Activated CD4-positive, alpha-beta T cell treated with anti-CD3 and anti-CD28 coated beads, Interleukin-2, amount 10 ng/mL, durations not matched to agents 24 days and 14 days (primary cell): ENCODE data around the gene NFIC. TPM values are rescaled to one million over a fixed set of nuclear protein-coding genes. Genes with fewer than 3 reads are reported as not detected.
"Not testable (repeated sequence)": the region's sequence is repeated elsewhere in the genome, so short reads cannot be mapped to it uniquely, and the experiment has no call there.

ENCODE experiments used
- DNase-seq: peaks from one replicate; pipeline ENCODE4 v3.0.0; 2022
- H3K27ac Mint-ChIP-seq: one replicate; pipeline ENCODE4 v1.8.0; 2022; ENCODE audit warnings: mild to moderate bottlenecking, mixed read lengths
- H3K27me3 Mint-ChIP-seq: one replicate; pipeline ENCODE4 v1.8.0; 2022; ENCODE audit warnings: mixed read lengths
- H3K36me3 Mint-ChIP-seq: one replicate; pipeline ENCODE4 v1.8.0; 2022; ENCODE audit warnings: low read depth, mild to moderate bottlenecking, mixed read lengths
- H3K4me1 Mint-ChIP-seq: one replicate; pipeline ENCODE4 v1.8.0; 2021; ENCODE audit warnings: mixed read lengths
- H3K4me3 Mint-ChIP-seq: one replicate; pipeline ENCODE4 v1.8.0; 2022; ENCODE audit warnings: mild to moderate bottlenecking, moderate library complexity, mixed read lengths
- H3K9me3 Mint-ChIP-seq: one replicate; pipeline ENCODE4 v1.8.0; 2021; ENCODE audit warnings: mixed read lengths
- intact Hi-C: fragments of 100-400 bp; cut with micrococcal nuclease; formaldehyde crosslinking; loops from one replicate; pipeline ENCODE4 v1.15.1; 2023
- total RNA-seq: library from RNA; stranded (reverse); gene quantifications from 2 replicates; pipeline ENCODE4 v1.2.3, GENCODE V29; 2022

The NFIC gene
- total RNA-seq, 1 donor from 2014 or later, result 19.8 TPM

GRCh38 chr19:3508121-3508661, 141.8 kb downstream of the NFIC start:
- not testable (repeated sequence) for DNase-seq
- peaks cover 16% of the 10 kb centered on the region for H3K36me3 Mint-ChIP-seq
- H3K27ac Mint-ChIP-seq, result peak overlapping the region; percentile 58

DNA sequence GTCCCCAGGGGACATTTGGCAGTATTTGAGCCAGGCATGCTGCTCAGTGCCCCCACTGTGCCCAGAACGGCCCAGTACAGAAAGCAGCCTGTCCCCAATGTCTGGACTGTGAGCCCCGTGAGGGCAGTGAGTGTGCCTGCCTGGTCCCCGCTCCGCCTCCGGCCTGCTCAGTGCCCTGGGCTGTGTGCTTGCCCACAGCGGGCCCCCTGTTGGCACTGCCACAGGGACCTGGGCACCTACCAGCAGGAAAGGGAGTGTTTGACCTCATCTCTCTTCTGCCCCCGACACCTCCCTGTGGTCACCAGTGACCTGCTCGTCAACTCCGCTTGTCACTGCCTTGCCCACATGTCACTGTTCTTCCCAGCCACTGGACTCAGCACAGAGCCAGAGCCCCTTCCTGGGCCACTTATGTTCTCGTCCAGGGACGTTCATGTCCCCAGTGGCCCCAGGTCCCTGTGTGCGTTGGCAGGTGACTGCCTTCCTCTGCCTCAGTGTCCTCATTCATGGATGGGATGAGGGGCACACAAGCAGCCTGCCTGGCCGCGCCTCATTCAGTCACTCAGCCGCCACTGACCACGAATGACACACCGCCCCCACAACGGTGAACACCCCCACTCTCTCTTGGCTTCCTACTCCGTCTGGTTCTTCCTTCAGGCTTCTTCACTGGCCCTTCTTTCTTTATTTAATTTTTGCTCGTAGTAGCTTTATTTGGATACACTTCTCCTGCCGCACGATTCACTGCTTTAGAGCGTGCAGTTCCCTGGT, 142.6 kb downstream of the NFIC start:
- peak overlapping the region; percentile 58 for H3K27ac Mint-ChIP-seq
- H3K4me3 Mint-ChIP-seq, result peak overlapping the region; percentile 34
- no peaks in the 10 kb centered on the region for H3K27me3 Mint-ChIP-seq
- intact Hi-C loops, result no loop called here
- H3K9me3 Mint-ChIP-seq, result no peaks in the 10 kb centered on the region
- peaks cover 16% of the 10 kb centered on the region for H3K36me3 Mint-ChIP-seq
- H3K4me1 Mint-ChIP-seq, result peaks cover 29% of the 10 kb centered on the region
- DNase-seq, result no peak

More at GRCh38 chr19:3508121-3508661, 141.8 kb downstream of the NFIC start:
- H3K27me3 Mint-ChIP-seq, intact Hi-C loops, H3K9me3 Mint-ChIP-seq: not testable (repeated sequence)
- Mint-ChIP-seq H3K4me3 (peak overlapping the region; percentile 40), H3K4me1 (peaks cover 29% of the 10 kb centered on the region)

GRCh38 chr19:3509566-3509989, 143.2 kb downstream of the NFIC start:
- Mint-ChIP-seq H3K4me3 (peak overlapping the region; percentile 34), H3K36me3 (peaks cover 16% of the 10 kb centered on the region), H3K4me1 (peaks cover 28% of the 10 kb centered on the region), H3K27ac (peak overlapping the region; percentile 51), H3K27me3 (no peaks in the 10 kb centered on the region), H3K9me3 (no peaks in the 10 kb centered on the region)
- DNase-seq, result no peak
- intact Hi-C loops, result no loop called here

- Mint-ChIP-seq H3K9me3 (no peaks in the 10 kb centered on the region), H3K27ac (no peak overlapping the region)
- intact Hi-C loops, result no loop called here
Measured at GRCh38 chr19:3510727-3511126, 144.3 kb downstream of the NFIC start.

GRCh38 chr19:3511506-3512251, 145.3 kb downstream of the NFIC start:
- Mint-ChIP-seq H3K4me3 (no peak overlapping the region), H3K27ac (no peak overlapping the region), H3K27me3 (no peaks in the 10 kb centered on the region), H3K4me1 (peaks cover 23% of the 10 kb centered on the region), H3K36me3 (peaks cover 16% of the 10 kb centered on the region), H3K9me3 (no peaks in the 10 kb centered on the region)
- DNase-seq, result no peak
- intact Hi-C loops, result no loop called here

More at GRCh38 chr19:3510727-3511126, 144.3 kb downstream of the NFIC start:
- Mint-ChIP-seq H3K4me3 (no peak overlapping the region), H3K36me3 (peaks cover 16% of the 10 kb centered on the region), H3K4me1 (peaks cover 23% of the 10 kb centered on the region), H3K27me3 (no peaks in the 10 kb centered on the region)
- no peak for DNase-seq

- Mint-ChIP-seq H3K9me3 (no peaks in the 10 kb centered on the region), H3K4me1 (peaks cover 20% of the 10 kb centered on the region), H3K27me3 (no peaks in the 10 kb centered on the region), H3K36me3 (peaks cover 10% of the 10 kb centered on the region), H3K27ac (no peak overlapping the region), H3K4me3 (no peak overlapping the region)
- intact Hi-C loops, result no loop called here
- no peak for DNase-seq
Measured at GRCh38 chr19:3512562-3513228, 146.3 kb downstream of the NFIC start.

GRCh38 chr19:3513229-3514140, 147.1 kb downstream of the NFIC start:
- Mint-ChIP-seq H3K4me1 (peaks cover 18% of the 10 kb centered on the region), H3K27me3 (no peaks in the 10 kb centered on the region)

GRCh38 chr19:3514930-3515329, 148.5 kb downstream of the NFIC start:
- Mint-ChIP-seq H3K27ac (no peak overlapping the region), H3K36me3 (peaks cover 2% of the 10 kb centered on the region), H3K9me3 (no peaks in the 10 kb centered on the region), H3K27me3 (no peaks in the 10 kb centered on the region), H3K4me1 (peaks cover 6% of the 10 kb centered on the region), H3K4me3 (no peak overlapping the region)
- DNase-seq, result no peak
- intact Hi-C loops, result no loop called here

More at GRCh38 chr19:3513229-3514140, 147.1 kb downstream of the NFIC start:
- H3K9me3 Mint-ChIP-seq, result no peaks in the 10 kb centered on the region
- peaks cover 8% of the 10 kb centered on the region for H3K36me3 Mint-ChIP-seq
- intact Hi-C loops, result no loop called here
- no peak overlapping the region for H3K4me3 Mint-ChIP-seq
- no peak for DNase-seq
- no peak overlapping the region for H3K27ac Mint-ChIP-seq

- DNase-seq, result no peak
- H3K27me3 Mint-ChIP-seq, result no peaks in the 10 kb centered on the region
Measured at GRCh38 chr19:3515891-3516422, 149.6 kb downstream of the NFIC start.

DNA sequence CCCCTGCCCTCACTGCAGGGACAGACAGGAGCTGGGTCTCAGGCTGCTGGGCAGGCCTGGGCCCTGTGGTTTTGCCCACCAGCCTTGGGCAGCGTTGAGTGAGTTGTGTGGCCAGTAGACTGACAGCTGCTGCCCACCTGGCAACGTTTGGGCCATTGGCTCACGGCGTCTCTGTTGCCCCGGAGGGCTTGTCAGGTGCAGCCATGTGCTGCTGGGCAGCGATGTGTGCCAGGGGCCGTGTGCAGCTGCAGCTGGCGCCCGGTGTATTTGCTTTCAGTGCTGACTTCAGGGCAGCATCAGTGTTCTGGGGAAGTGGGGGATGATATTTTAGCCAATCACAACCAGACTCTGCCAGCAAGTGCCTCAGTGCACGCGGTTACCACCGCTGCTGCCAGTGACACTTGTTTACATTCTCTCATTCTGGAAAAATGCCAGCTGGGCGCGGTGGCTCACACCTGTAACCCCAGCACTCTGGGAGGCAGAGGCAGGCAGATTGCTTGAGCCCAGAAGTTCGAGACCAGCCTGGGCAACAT, 150.4 kb downstream of the NFIC start:
- H3K27me3 Mint-ChIP-seq, result no peaks in the 10 kb centered on the region
- DNase-seq, result no peak
- intact Hi-C loops, result no loop called here
- H3K9me3 Mint-ChIP-seq, result no peaks in the 10 kb centered on the region
- no peak overlapping the region for H3K27ac Mint-ChIP-seq
- peaks cover 5% of the 10 kb centered on the region for H3K4me1 Mint-ChIP-seq
- peaks cover 4% of the 10 kb centered on the region for H3K36me3 Mint-ChIP-seq
- no peak overlapping the region for H3K4me3 Mint-ChIP-seq

More at GRCh38 chr19:3515891-3516422, 149.6 kb downstream of the NFIC start:
- peaks cover 5% of the 10 kb centered on the region for H3K4me1 Mint-ChIP-seq
- H3K4me3 Mint-ChIP-seq, result no peak overlapping the region
- H3K27ac Mint-ChIP-seq, result no peak overlapping the region
- H3K9me3 Mint-ChIP-seq, result no peaks in the 10 kb centered on the region
- intact Hi-C loops, result no loop called here
- H3K36me3 Mint-ChIP-seq, result peaks cover 2% of the 10 kb centered on the region

- Mint-ChIP-seq H3K4me1 (peaks cover 5% of the 10 kb centered on the region), H3K9me3 (no peaks in the 10 kb centered on the region), H3K27me3 (no peaks in the 10 kb centered on the region), H3K27ac (no peak overlapping the region), H3K36me3 (peaks cover 7% of the 10 kb centered on the region), H3K4me3 (no peak overlapping the region)
- no peak for DNase-seq
- intact Hi-C loops, result no loop called here
Measured at GRCh38 chr19:3517638-3518037, 151.3 kb downstream of the NFIC start.

DNA sequence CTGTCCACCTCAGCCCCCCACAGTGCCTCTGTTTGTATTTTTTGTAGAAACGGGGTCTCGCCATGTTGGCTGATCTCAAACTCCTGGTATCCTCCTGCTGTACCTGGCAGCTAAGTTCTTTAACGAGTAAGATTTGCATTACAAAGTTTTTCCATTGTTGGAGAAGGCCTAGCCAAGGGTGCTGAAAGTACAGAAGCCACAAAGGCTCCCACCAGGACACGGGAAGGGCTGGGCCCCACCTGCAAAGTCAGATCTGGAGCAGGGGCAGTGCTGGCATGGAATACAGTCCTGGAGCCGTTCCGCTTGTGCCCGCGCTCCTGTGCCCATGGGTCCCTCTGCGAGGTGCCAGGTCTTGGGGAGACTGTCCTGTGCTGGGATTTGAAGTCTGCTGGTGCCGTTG, 151.9 kb downstream of the NFIC start:
- DNase-seq, result no peak
- peaks cover 5% of the 10 kb centered on the region for H3K4me1 Mint-ChIP-seq
- no peak overlapping the region for H3K27ac Mint-ChIP-seq
- H3K9me3 Mint-ChIP-seq, result no peaks in the 10 kb centered on the region
- no peaks in the 10 kb centered on the region for H3K27me3 Mint-ChIP-seq
- peaks cover 7% of the 10 kb centered on the region for H3K36me3 Mint-ChIP-seq
- intact Hi-C loops, result no loop called here
- no peak overlapping the region for H3K4me3 Mint-ChIP-seq
